Measurements from ENCODE around the gene PAFAH2. TPM values are rescaled to one million over a fixed set of nuclear protein-coding genes. Genes with fewer than 3 reads are reported as not detected.

PAFAH2 gene
- total RNA-seq, 1 experiment from 2014 or later: 12.4 TPM

GRCh38 chr1:26041401-26041800 lies 43.5 kb upstream of the PAFAH2 start:
- no peak for DNase-seq
- no peak overlapping the region for H3K4ac ChIP-seq (ENCODE audit: low read depth, low read length)
- H2BK15ac ChIP-seq (ENCODE audit: low read depth, low read length): no peak overlapping the region
- H2BK20ac ChIP-seq (ENCODE audit: low read depth, low read length, poor library complexity, severe bottlenecking): no peak overlapping the region
- H4K91ac ChIP-seq (ENCODE audit: insufficient read length, low read depth, low read length): no peak overlapping the region
- H3K4me1 Mint-ChIP-seq: peaks cover 3 to 5% of the 10 kb centered on the region in 2 experiments; a peak in 3 of 4 replicates
- no peak overlapping the region for H3K27ac Mint-ChIP-seq
- no peak overlapping the region for H2BK120ac ChIP-seq (ENCODE audit: low read depth, low read length, poor library complexity, severe bottlenecking)
- H3K27me3 Mint-ChIP-seq (ENCODE audit: low read depth): peaks cover 94% of the 10 kb centered on the region
- no CpG with 5 or more reads among the region's 7 CpGs for WGBS (ENCODE audit: extremely low coverage, insufficient read length, low lambda C conversion rate)
- no peak overlapping the region for H2BK12ac ChIP-seq (ENCODE audit: insufficient read length, low read depth, low read length)
- H3K4me3 Mint-ChIP-seq: no peak overlapping the region
- no peaks in the 10 kb centered on the region for H3K9me3 ChIP-seq (ENCODE audit: control insufficient read depth, low read depth, low read length)
- peaks cover 4% of the 10 kb centered on the region for H4K20me1 ChIP-seq (ENCODE audit: control insufficient read depth, insufficient read depth, insufficient read length)
- H3K23ac ChIP-seq (ENCODE audit: insufficient read length, low read depth, low read length): no peak overlapping the region
- no peak overlapping the region for H3K27ac ChIP-seq (ENCODE audit: insufficient read length, low read depth, low read length)
- no peak overlapping the region for H4K5ac ChIP-seq (ENCODE audit: insufficient read length, low read depth, low read length)
- H3K36me3 Mint-ChIP-seq (ENCODE audit: insufficient read depth in 1 of 3, low read depth in 3 of 3): no peaks in the 10 kb centered on the region
- no peak overlapping the region for H3K4me2 ChIP-seq (ENCODE audit: insufficient read depth, insufficient read length, low read length)
- H3T11ph ChIP-seq (ENCODE audit: low read length): no peak overlapping the region
- H3K9me3 Mint-ChIP-seq: no peaks in the 10 kb centered on the region
- no peaks in the 10 kb centered on the region for H3K4me1 ChIP-seq (ENCODE audit: insufficient read depth, low read length)
- H3K79me2 ChIP-seq (ENCODE audit: insufficient read depth, low read length): no peaks in the 10 kb centered on the region
- H3K79me1 ChIP-seq (ENCODE audit: insufficient read depth, low read depth, low read length, poor library complexity, severe bottlenecking): no peaks in the 10 kb centered on the region
- no peak for TF ChIP-seq CTCF (conservative IDR thresholded peaks at IDR 0.05)
- H3K23me2 ChIP-seq (ENCODE audit: insufficient read length, low read depth, low read length, poor library complexity, severe bottlenecking): peaks cover 9% of the 10 kb centered on the region
- no peak overlapping the region for H2AK5ac ChIP-seq (ENCODE audit: insufficient read length, low read length)
- H2BK5ac ChIP-seq (ENCODE audit: insufficient read length, low read length): no peak overlapping the region
- H3K9ac ChIP-seq (ENCODE audit: extremely low read depth, insufficient read length, low read length): no peak overlapping the region
- H3K56ac ChIP-seq (ENCODE audit: insufficient read length, low read depth, low read length): no peak overlapping the region
- H4K8ac ChIP-seq (replicated peaks; ENCODE audit: insufficient read length, low read depth, low read length): no peak overlapping the region
- H3K14ac ChIP-seq (ENCODE audit: insufficient read depth, low read length): no peak overlapping the region; the same call in 1 of the 2 replicates
- H2AFZ ChIP-seq (ENCODE audit: low read length): no peak overlapping the region
- no peak overlapping the region for H3K18ac ChIP-seq (ENCODE audit: insufficient read length, low read depth, low read length)
- peaks cover 26% of the 10 kb centered on the region for H3K27me3 ChIP-seq (ENCODE audit: insufficient read depth, low read length)

Data from H9 (cell line).